Spleen (tissue), 11 donors: Measurements from ENCODE around the gene CYS1. TPM values are rescaled to one million over a fixed set of nuclear protein-coding genes. Genes with fewer than 3 reads are reported as not detected.

ENCODE experiments used
- DNase-seq: peaks from one replicate; pipeline ENCODE4 v3.0.0-alpha.2; 2020
- H3K27ac ChIP-seq, 8 donors: fragments of 200-600 bp; sonication (generic) in 7 of 8; 1 replicate in 4 of 8; 2 replicates in 4 of 8; pipeline versions ENCODE4 v1.5.0 to v1.8.0; 2016 to 2021; ENCODE audit warnings: inconsistent platforms in 4 of 8, mild to moderate bottlenecking in 4 of 8, moderate library complexity in 1 of 8
- H3K27me3 ChIP-seq, 7 donors: fragments of 200-600 bp; sonication (generic) in 6 of 7; replicated peaks in 1 of 7; 1 replicate in 4 of 7; 2 replicates in 3 of 7; pipeline versions ENCODE4 v1.5.0 to v1.8.0; 2016 to 2021; ENCODE audit warnings: inconsistent platforms in 3 of 7, mild to moderate bottlenecking in 1 of 7
- H3K36me3 ChIP-seq, 6 donors: fragments of 200-600 bp; sonication (generic) in 5 of 6; 1 replicate in 4 of 6; 2 replicates in 2 of 6; pipeline versions ENCODE4 v1.5.0 to v1.8.0; 2016 to 2021; ENCODE audit warnings: inconsistent platforms in 2 of 6
- H3K4me1 ChIP-seq, 6 donors: fragments of 200-600 bp; sonication (generic) in 5 of 6; 1 replicate in 3 of 6; 2 replicates in 3 of 6; pipeline versions ENCODE4 v1.5.0 to v1.8.0; 2016 to 2021; ENCODE audit warnings: inconsistent platforms in 3 of 6
- H3K4me3 ChIP-seq, 8 donors: fragments of 200-600 bp; sonication (generic) in 7 of 8; 1 replicate in 4 of 8; 2 replicates in 4 of 8; pipeline versions ENCODE4 v1.5.0 to v1.8.0; 2016 to 2021; ENCODE audit warnings: inconsistent platforms in 4 of 8, mild to moderate bottlenecking in 4 of 8, moderate library complexity in 2 of 8
- H3K9me3 ChIP-seq, 8 donors: fragments of 200-600 bp; sonication (generic) in 7 of 8; 1 replicate in 4 of 8; 2 replicates in 4 of 8; pipeline versions ENCODE4 v1.5.0 to v1.8.0; 2016 to 2021; ENCODE audit warnings: inconsistent platforms in 4 of 8
- POLR2A ChIP-seq, 3 donors: fragments of 450-650 bp; IDR thresholded peaks; one replicate each; pipeline ENCODE4 v1.5.1; 2017; ENCODE audit warnings: antibody characterized with exemption in 3 of 3, mild to moderate bottlenecking in 1 of 3
- POLR2AphosphoS5 ChIP-seq, 3 donors: sonication (generic); formaldehyde crosslinking; IDR thresholded peaks; one replicate each; pipeline ENCODE4 v1.5.1; 2017; ENCODE audit warnings: antibody characterized with exemption in 3 of 3
- WGBS, 5 donors: extraction: QIAGEN DNeasy Blood & Tissue Kit in 3 of 5; methylation state at CpG; one replicate each; pipeline versions ENCODE4 v1.1.5 to v1.1.7; 2013 to 2018; 5-methylcytosine and 5-hydroxymethylcytosine counted together
- intact Hi-C: fragments of 100-400 bp; cut with DNase I; formaldehyde crosslinking; loops from one replicate; pipeline ENCODE4 v1.15.0; 2023; ENCODE audit warnings: low total_unique reads
- polyA plus RNA-seq, 3 donors: library from polyadenylated mRNA; stranded (reverse); fragments of 200-250 nt; gene quantifications; one replicate each; pipeline ENCODE4 v1.2.1, GENCODE V29; 2013
- total RNA-seq, 7 donors: library from RNA; depleted of rRNA in 3 of 7; stranded (reverse); fragments of >200 nt in 3 of 7; fragmentation: NEBNext Ultra II Directional in 4 of 7; extraction: Animal tissue kit (Norgen Biotek cat#: 25700) in 4 of 7; gene quantifications; one replicate each; pipeline versions ENCODE4 v1.1.0 to v1.2.1, GENCODE V29; 2016 to 2021
- TF ChIP-seq, protein P1 (sequence below), 11 experiments: fragments of 200-600 bp in 7 of 11; fragments of 450-650 bp in 4 of 11; sonication (generic) in 4 of 11; IDR thresholded peaks in 8 of 11; conservative IDR thresholded peaks in 3 of 11; 1 replicate in 7 of 11; 2 replicates in 4 of 11; pipeline versions ENCODE4 v1.4.0 to v1.8.0; 2016 to 2021; ENCODE audit warnings: antibody characterized with exemption in 11 of 11, inconsistent platforms in 4 of 11, mild to moderate bottlenecking in 1 of 11
- donor health status: healthy with polysubstance abuse.
- donor health status: DM: no; HTN: no; CAD: no; lungs with moderate emphysema.
- donor health status: DM: no; HTN: no; CAD: no.
- donor health status: Bipolar disorder and iron deficiency.
- donor health status: healthy.
- donor health status: DM: no; HTN: no; CAD: no.
- donor health status: DM: yes; HTN: yes; CAD: no.

The CYS1 gene
- total and polyA plus RNA-seq, 10 donors: 0.38 to 2.9 (median 1.3) TPM

DNA sequence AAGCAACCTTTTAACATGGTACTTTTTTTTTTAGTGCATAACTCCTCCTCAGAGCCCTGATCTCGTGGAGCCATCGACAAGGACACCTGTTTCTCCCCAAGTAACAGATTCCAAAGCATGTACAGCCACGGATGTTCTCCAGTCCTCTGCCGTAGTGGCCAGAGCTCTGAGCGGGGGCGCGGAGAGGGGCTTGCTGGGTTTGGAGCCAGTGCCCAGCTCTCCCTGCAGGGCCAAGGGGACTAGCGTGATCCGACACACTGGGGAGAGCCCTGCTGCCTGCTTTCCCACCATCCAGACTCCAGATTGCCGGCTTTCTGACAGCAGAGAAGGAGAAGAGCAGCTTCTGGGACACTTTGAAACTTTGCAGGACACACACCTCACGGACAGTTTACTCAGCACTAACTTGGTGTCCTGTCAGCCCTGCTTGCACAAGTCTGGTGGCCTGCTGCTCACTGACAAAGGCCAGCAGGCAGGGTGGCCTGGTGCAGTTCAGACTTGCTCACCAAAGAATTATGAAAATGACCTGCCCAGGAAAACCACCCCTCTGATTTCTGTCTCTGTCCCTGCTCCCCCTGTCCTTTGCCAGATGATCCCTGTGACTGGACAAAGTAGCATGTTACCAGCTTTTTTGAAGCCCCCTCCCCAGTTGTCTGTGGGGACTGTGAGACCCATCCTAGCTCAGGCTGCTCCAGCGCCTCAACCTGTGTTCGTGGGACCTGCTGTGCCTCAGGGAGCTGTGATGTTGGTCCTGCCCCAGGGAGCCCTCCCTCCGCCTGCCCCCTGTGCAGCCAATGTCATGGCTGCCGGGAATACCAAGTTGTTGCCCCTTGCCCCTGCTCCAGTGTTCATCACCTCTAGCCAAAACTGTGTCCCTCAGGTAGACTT, 32.4 kb downstream of the CYS1 start:
- Histone ChIP-seq H3K27ac (peak overlapping the region in 3 of 8 donors; percentile 11 to 21 (median 12)), H3K27me3 (no peaks in the 10 kb centered on the region), H3K4me1 (peaks cover 16 to 74% (median 45%) of the 10 kb centered on the region in 6 donors), H3K9me3 (no peaks in the 10 kb centered on the region), H3K4me3 (peak overlapping the region in 1 of 8 donors; percentile 11), H3K36me3 (peaks cover 0 to 70% (median 31%) of the 10 kb centered on the region in 6 donors)
- intact Hi-C loops: loop anchor here (5.0 kb wide), 2 partner anchors 66 to 231 kb away; no protein-coding TSS in a partner anchor
- peak; percentile 74 for DNase-seq
- TF ChIP-seq POLR2AphosphoS5 (IDR thresholded peaks at IDR 0.05) (peak in 1 of 3 donors; percentile 6), POLR2A (IDR thresholded peaks at IDR 0.05) (no peak)
- TF ChIP-seq, protein P1, sequence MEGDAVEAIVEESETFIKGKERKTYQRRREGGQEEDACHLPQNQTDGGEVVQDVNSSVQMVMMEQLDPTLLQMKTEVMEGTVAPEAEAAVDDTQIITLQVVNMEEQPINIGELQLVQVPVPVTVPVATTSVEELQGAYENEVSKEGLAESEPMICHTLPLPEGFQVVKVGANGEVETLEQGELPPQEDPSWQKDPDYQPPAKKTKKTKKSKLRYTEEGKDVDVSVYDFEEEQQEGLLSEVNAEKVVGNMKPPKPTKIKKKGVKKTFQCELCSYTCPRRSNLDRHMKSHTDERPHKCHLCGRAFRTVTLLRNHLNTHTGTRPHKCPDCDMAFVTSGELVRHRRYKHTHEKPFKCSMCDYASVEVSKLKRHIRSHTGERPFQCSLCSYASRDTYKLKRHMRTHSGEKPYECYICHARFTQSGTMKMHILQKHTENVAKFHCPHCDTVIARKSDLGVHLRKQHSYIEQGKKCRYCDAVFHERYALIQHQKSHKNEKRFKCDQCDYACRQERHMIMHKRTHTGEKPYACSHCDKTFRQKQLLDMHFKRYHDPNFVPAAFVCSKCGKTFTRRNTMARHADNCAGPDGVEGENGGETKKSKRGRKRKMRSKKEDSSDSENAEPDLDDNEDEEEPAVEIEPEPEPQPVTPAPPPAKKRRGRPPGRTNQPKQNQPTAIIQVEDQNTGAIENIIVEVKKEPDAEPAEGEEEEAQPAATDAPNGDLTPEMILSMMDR (IDR thresholded peaks at IDR 0.05 in 8 of 11, conservative IDR thresholded peaks at IDR 0.05 in 3 of 11): no peak
- 80 to 91% (median 90%) methylated on average over 12 to 15 of the region's 15 CpGs for WGBS, 5 donors

DNA sequence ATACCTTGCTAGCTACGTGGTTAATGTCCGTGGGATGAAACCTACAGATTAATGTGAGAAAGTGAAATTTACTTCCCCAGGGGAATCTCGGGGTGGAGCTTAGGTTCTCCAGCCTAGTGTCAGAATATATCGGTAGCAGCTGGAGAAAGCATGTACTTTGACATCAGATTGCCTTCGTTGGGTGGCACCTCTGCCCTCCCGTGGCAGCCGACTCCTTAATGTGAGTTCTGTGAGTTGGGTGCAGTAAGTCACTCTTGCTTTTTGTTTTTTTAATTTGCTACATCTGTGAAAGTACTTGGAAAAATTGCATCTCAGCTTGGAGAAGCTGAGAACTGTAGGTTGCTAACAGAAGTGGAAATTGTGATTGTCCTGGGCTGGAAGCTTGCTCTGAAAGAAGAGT, 33.3 kb downstream of the CYS1 start:
- TF ChIP-seq, protein P1 (IDR thresholded peaks at IDR 0.05 in 8 of 11, conservative IDR thresholded peaks at IDR 0.05 in 3 of 11): no peak
- TF ChIP-seq POLR2AphosphoS5 (IDR thresholded peaks at IDR 0.05) (no peak), POLR2A (IDR thresholded peaks at IDR 0.05) (no peak)
- DNase-seq: peak; percentile 41
- WGBS, 5 donors: 67 to 85% (median 75%) methylated on average over 7 of the region's 7 CpGs
- peak overlapping the region in 2 of 8 donors; percentile 11 to 12 for H3K27ac ChIP-seq
- H3K9me3 ChIP-seq: no peaks in the 10 kb centered on the region
- H3K27me3 ChIP-seq: peaks cover 0 to 7% (median 0%) of the 10 kb centered on the region in 7 donors
- peaks cover 20 to 76% (median 53%) of the 10 kb centered on the region in 6 donors for H3K4me1 ChIP-seq
- peaks cover 0 to 60% (median 22%) of the 10 kb centered on the region in 6 donors for H3K36me3 ChIP-seq
- intact Hi-C loops: loop anchor here (5.0 kb wide), 2 partner anchors 65 to 230 kb away; no protein-coding TSS in a partner anchor
- no peak overlapping the region for H3K4me3 ChIP-seq

- peak; percentile 80 for DNase-seq
- TF ChIP-seq POLR2A (IDR thresholded peaks at IDR 0.05): no peak
- TF ChIP-seq POLR2AphosphoS5 (IDR thresholded peaks at IDR 0.05): no peak
- TF ChIP-seq, protein P1 (IDR thresholded peaks at IDR 0.05 in 8 of 11, conservative IDR thresholded peaks at IDR 0.05 in 3 of 11): no peak
- Histone ChIP-seq H3K4me3 (peak overlapping the region in 3 of 8 donors; percentile 45 to 86 (median 58)), H3K27ac (peak overlapping the region in 6 of 8 donors; percentile 92 to 98 (median 94)), H3K9me3 (no peaks in the 10 kb centered on the region), H3K27me3 (peaks cover 0 to 7% (median 0%) of the 10 kb centered on the region in 7 donors), H3K4me1 (peaks cover 28 to 87% (median 64%) of the 10 kb centered on the region in 6 donors), H3K36me3 (peaks cover 0 to 49% (median 17%) of the 10 kb centered on the region in 6 donors)
- WGBS, 5 donors: 78 to 89% (median 88%) methylated on average over 19 to 20 of the region's 20 CpGs
- intact Hi-C loops: loop anchor here (5.0 kb wide), 2 partner anchors 63 to 228 kb away; no protein-coding TSS in a partner anchor
Observed at GRCh38 chr2:10045561-10046355, 34.5 kb downstream of the CYS1 start.
